ENCODE measurements around the gene BCL7B. TPM values are rescaled to one million over a fixed set of nuclear protein-coding genes. Genes with fewer than 3 reads are reported as not detected.

Gene BCL7B
- total RNA-seq, 1 experiment from 2014 or later: 50.4 TPM

DNA sequence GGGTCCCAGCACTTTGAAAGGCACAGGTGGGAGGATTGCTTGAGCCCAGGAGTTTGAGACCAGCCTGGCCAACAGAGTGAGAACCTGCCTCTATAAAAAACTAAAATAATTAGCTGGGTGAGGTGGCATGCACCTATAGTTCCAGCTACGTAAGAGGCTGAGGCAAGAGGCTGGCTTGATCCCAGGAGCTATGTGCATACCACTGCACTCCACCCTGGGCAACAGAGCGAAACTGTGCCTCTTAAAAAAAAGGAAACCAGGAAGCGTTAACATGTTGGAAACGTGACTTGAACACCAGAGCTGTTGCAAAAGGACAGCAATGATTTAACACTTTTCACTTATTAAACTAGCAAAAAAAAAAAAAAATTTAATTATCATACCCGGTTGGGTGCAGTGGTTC, 48.0 kb downstream of the BCL7B start:
- Histone ChIP-seq H3K79me2 (ENCODE audit: insufficient read depth, low read length) (peaks cover 89% of the 10 kb centered on the region), H3K9me3 (ENCODE audit: control insufficient read depth in 1 of 2, insufficient read depth in 1 of 2, low read depth in 1 of 2, low read length in 2 of 2) (no peaks in the 10 kb centered on the region), H3K9ac (ENCODE audit: low read length) (no peak overlapping the region), H3K4me3 (replicated peaks in 1 of 2; ENCODE audit: low read depth in 1 of 2, low read length in 2 of 2) (no peak overlapping the region), H4K20me1 (ENCODE audit: insufficient read depth) (peaks cover 2% of the 10 kb centered on the region; the same call in 1 of the 2 replicates), H2AFZ (ENCODE audit: low read depth, low read length, poor library complexity, severe bottlenecking) (no peak overlapping the region), H3K36me3 (ENCODE audit: control insufficient read depth in 1 of 2, insufficient read depth in 2 of 2, low read length in 2 of 2) (peaks cover 41 to 54% of the 10 kb centered on the region in 2 experiments), H3K27ac (ENCODE audit: low read depth, low read length) (no peak overlapping the region), H3K4me2 (ENCODE audit: low read length) (no peak overlapping the region), H3K4me1 (ENCODE audit: control insufficient read depth in 1 of 2, insufficient read depth in 2 of 2, low read length in 2 of 2) (no peaks in the 10 kb centered on the region), H3K9me2 (ENCODE audit: insufficient read depth) (no peaks in the 10 kb centered on the region), H3K27me3 (ENCODE audit: insufficient read depth, low read length) (no peaks in the 10 kb centered on the region)
- POLR2A ChIA-PET: no interaction called here
- BruUV-seq (replicated peaks): no TSS peak
- DNase-seq (ENCODE audit: low read depth, low spot score) (no peak), ATAC-seq (no peak)
- TF ChIP-seq, protein P1, sequence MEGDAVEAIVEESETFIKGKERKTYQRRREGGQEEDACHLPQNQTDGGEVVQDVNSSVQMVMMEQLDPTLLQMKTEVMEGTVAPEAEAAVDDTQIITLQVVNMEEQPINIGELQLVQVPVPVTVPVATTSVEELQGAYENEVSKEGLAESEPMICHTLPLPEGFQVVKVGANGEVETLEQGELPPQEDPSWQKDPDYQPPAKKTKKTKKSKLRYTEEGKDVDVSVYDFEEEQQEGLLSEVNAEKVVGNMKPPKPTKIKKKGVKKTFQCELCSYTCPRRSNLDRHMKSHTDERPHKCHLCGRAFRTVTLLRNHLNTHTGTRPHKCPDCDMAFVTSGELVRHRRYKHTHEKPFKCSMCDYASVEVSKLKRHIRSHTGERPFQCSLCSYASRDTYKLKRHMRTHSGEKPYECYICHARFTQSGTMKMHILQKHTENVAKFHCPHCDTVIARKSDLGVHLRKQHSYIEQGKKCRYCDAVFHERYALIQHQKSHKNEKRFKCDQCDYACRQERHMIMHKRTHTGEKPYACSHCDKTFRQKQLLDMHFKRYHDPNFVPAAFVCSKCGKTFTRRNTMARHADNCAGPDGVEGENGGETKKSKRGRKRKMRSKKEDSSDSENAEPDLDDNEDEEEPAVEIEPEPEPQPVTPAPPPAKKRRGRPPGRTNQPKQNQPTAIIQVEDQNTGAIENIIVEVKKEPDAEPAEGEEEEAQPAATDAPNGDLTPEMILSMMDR (IDR thresholded peaks at IDR 0.05 in 2 of 3, conservative IDR thresholded peaks at IDR 0.05 in 1 of 3; ENCODE audit: borderline replicate concordance in 1 of 3, insufficient read depth in 1 of 3, low read depth in 2 of 3, low read length in 2 of 3): no peak
- no peak for TF ChIP-seq SRF (IDR thresholded peaks at IDR 0.05; ENCODE audit: low read depth)
- TF ChIP-seq CBX3 (IDR thresholded peaks at IDR 0.05; ENCODE audit: low read depth): no peak
- no peak for TF ChIP-seq SIN3A (IDR thresholded peaks at IDR 0.05; ENCODE audit: low read depth)
- no peak for TF ChIP-seq POLR2A (IDR thresholded peaks at IDR 0.05; ENCODE audit: borderline replicate concordance, extremely low read depth, insufficient read depth, insufficient read length)
- intact Hi-C loops (cut with micrococcal nuclease): no loop called here
- CTCF ChIA-PET: no interaction called here
- RAD21 ChIA-PET (ENCODE audit: low non-redundant PET in 1 of 2, low total read pairs in 2 of 2, uncharacterized antibody in 2 of 2, unreplicated experiment in 2 of 2): no interaction called here

DNA sequence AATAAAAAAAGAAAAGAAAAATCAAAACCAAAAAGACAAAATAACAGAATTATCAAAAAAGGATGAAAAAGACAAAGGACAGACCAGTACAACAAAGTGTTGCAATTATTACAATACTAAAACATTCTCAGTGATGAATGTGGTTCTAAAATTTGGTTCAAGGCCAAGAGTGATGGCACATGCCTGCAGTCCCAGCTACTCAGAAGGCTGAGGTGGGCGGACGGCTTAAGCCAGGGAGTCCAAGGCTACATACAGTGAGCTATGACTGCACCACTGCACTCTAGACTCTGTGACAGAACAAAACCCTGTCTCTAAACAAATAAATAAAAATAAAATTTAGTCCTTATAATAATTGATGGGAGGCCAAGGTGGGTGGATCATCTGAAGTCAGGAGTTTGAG, 49.9 kb downstream of the BCL7B start:
- Histone ChIP-seq H3K9me2 (ENCODE audit: insufficient read depth) (no peaks in the 10 kb centered on the region), H3K36me3 (ENCODE audit: control insufficient read depth in 1 of 2, insufficient read depth in 2 of 2, low read length in 2 of 2) (peaks cover 48 to 60% of the 10 kb centered on the region in 2 experiments), H3K9ac (ENCODE audit: low read length) (no peak overlapping the region), H3K9me3 (ENCODE audit: control insufficient read depth in 1 of 2, insufficient read depth in 1 of 2, low read depth in 1 of 2, low read length in 2 of 2) (no peaks in the 10 kb centered on the region), H2AFZ (ENCODE audit: low read depth, low read length, poor library complexity, severe bottlenecking) (no peak overlapping the region), H3K4me1 (ENCODE audit: control insufficient read depth in 1 of 2, insufficient read depth in 2 of 2, low read length in 2 of 2) (no peaks in the 10 kb centered on the region), H4K20me1 (ENCODE audit: insufficient read depth) (peaks cover 5% of the 10 kb centered on the region; the same call in 1 of the 2 replicates), H3K4me3 (replicated peaks in 1 of 2; ENCODE audit: low read depth in 1 of 2, low read length in 2 of 2) (no peak overlapping the region), H3K79me2 (ENCODE audit: insufficient read depth, low read length) (peaks cover 89% of the 10 kb centered on the region), H3K27me3 (ENCODE audit: insufficient read depth, low read length) (no peaks in the 10 kb centered on the region), H3K4me2 (ENCODE audit: low read length) (no peak overlapping the region), H3K27ac (ENCODE audit: low read depth, low read length) (no peak overlapping the region)
- ChIA-PET CTCF (no interaction called here), POLR2A (interaction anchor here (1.1 kb wide), 1 partner anchor 15 kb away, joined by 3 read pairs; the partner anchor contains the start of gene BAZ1B), RAD21 (ENCODE audit: low non-redundant PET in 1 of 2, low total read pairs in 2 of 2, uncharacterized antibody in 2 of 2, unreplicated experiment in 2 of 2) (no interaction called here)
- intact Hi-C loops (cut with micrococcal nuclease): no loop called here
- BruUV-seq (replicated peaks): no TSS peak
- no peak for ATAC-seq
- no peak for DNase-seq (ENCODE audit: low read depth, low spot score)
- TF ChIP-seq FOSL1 (IDR thresholded peaks at IDR 0.05; ENCODE audit: low read depth): no peak
- TF ChIP-seq POLR2A (IDR thresholded peaks at IDR 0.05; ENCODE audit: borderline replicate concordance, extremely low read depth, insufficient read depth, insufficient read length): no peak
- TF ChIP-seq TCF7L2 (IDR thresholded peaks at IDR 0.05; ENCODE audit: borderline replicate concordance, extremely low read depth, insufficient read depth, insufficient read length): no peak
- no peak for TF ChIP-seq SRF (IDR thresholded peaks at IDR 0.05; ENCODE audit: low read depth)
- TF ChIP-seq, protein P1 (IDR thresholded peaks at IDR 0.05 in 2 of 3, conservative IDR thresholded peaks at IDR 0.05 in 1 of 3; ENCODE audit: borderline replicate concordance in 1 of 3, insufficient read depth in 1 of 3, low read depth in 2 of 3, low read length in 2 of 3): no peak
- no peak for TF ChIP-seq SP1 (IDR thresholded peaks at IDR 0.05; ENCODE audit: low read depth)
- TF ChIP-seq EZH2 (IDR thresholded peaks at IDR 0.05): no peak
- no peak for TF ChIP-seq SIN3A (IDR thresholded peaks at IDR 0.05; ENCODE audit: low read depth)
- TF ChIP-seq, protein P2, sequence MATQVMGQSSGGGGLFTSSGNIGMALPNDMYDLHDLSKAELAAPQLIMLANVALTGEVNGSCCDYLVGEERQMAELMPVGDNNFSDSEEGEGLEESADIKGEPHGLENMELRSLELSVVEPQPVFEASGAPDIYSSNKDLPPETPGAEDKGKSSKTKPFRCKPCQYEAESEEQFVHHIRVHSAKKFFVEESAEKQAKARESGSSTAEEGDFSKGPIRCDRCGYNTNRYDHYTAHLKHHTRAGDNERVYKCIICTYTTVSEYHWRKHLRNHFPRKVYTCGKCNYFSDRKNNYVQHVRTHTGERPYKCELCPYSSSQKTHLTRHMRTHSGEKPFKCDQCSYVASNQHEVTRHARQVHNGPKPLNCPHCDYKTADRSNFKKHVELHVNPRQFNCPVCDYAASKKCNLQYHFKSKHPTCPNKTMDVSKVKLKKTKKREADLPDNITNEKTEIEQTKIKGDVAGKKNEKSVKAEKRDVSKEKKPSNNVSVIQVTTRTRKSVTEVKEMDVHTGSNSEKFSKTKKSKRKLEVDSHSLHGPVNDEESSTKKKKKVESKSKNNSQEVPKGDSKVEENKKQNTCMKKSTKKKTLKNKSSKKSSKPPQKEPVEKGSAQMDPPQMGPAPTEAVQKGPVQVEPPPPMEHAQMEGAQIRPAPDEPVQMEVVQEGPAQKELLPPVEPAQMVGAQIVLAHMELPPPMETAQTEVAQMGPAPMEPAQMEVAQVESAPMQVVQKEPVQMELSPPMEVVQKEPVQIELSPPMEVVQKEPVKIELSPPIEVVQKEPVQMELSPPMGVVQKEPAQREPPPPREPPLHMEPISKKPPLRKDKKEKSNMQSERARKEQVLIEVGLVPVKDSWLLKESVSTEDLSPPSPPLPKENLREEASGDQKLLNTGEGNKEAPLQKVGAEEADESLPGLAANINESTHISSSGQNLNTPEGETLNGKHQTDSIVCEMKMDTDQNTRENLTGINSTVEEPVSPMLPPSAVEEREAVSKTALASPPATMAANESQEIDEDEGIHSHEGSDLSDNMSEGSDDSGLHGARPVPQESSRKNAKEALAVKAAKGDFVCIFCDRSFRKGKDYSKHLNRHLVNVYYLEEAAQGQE (IDR thresholded peaks at IDR 0.05; ENCODE audit: low read depth): no peak
